PFSK-1 (cell line): ENCODE measurements around the gene BHMT.

Source experiments
- FOXP2 ChIP-seq: optimal IDR thresholded peaks from 2 replicates; pipeline ENCODE3; 2011; ENCODE audit warnings: borderline replicate concordance, control low read depth, inconsistent platforms; ENCODE audit not compliant: insufficient read depth; ENCODE audit errors: extremely low read length, extremely low read depth
- POLR2AphosphoS5 ChIP-seq: IDR thresholded peaks from 2 replicates; pipeline ENCODE4 v1.6.1; 2012; ENCODE audit warnings: low read depth, mild to moderate bottlenecking, control low read depth, low read length, moderate library complexity
- REST ChIP-seq, 2 experiments: IDR thresholded peaks; 2 replicates each; pipeline versions ENCODE4 v1.6.1 to v1.8.0; 2011 to 2012; ENCODE audit warnings: low read depth in 2 of 2, low read length in 2 of 2, control low read depth in 1 of 2, inconsistent platforms in 1 of 2, mild to moderate bottlenecking in 1 of 2, moderate library complexity in 1 of 2; ENCODE audit not compliant: insufficient read depth in 1 of 2
- SIN3A ChIP-seq: IDR thresholded peaks from 2 replicates; pipeline ENCODE4 v1.6.1; 2012; ENCODE audit warnings: mild to moderate bottlenecking, low read length, moderate library complexity, borderline replicate concordance; ENCODE audit not compliant: insufficient read depth
- TAF1 ChIP-seq: IDR thresholded peaks from 2 replicates; pipeline ENCODE4 v1.6.1; 2012; ENCODE audit warnings: low read length, control low read depth, borderline replicate concordance; ENCODE audit not compliant: insufficient read depth

BHMT gene

GRCh38 chr5:79168031-79168430 lies 56.4 kb downstream of the BHMT start:
- TF ChIP-seq TAF1 (no peak), SIN3A (no peak), REST (IDR thresholded peaks at IDR 0.05; ENCODE audit: insufficient read depth in 1 of 2, low read depth in 2 of 2, low read length in 2 of 2) (no peak), FOXP2 (no peak), POLR2AphosphoS5 (no peak)

- TF ChIP-seq TAF1 (no peak), SIN3A (no peak), REST (IDR thresholded peaks at IDR 0.05; ENCODE audit: insufficient read depth in 1 of 2, low read depth in 2 of 2, low read length in 2 of 2) (no peak), POLR2AphosphoS5 (no peak), FOXP2 (no peak)
Measured at GRCh38 chr5:79170661-79171060, 59.1 kb downstream of the BHMT start.

- TF ChIP-seq REST (IDR thresholded peaks at IDR 0.05; ENCODE audit: insufficient read depth in 1 of 2, low read depth in 2 of 2, low read length in 2 of 2) = no peak
Measured at GRCh38 chr5:79171635-79172245, 60.1 kb downstream of the BHMT start.

GRCh38 chr5:79172269-79172668 lies 60.7 kb downstream of the BHMT start:
- TF ChIP-seq SIN3A = no peak
- TF ChIP-seq REST (IDR thresholded peaks at IDR 0.05; ENCODE audit: insufficient read depth in 1 of 2, low read depth in 2 of 2, low read length in 2 of 2) = no peak
- TF ChIP-seq TAF1 = no peak
- no peak for TF ChIP-seq FOXP2
- no peak for TF ChIP-seq POLR2AphosphoS5

- TF ChIP-seq REST (IDR thresholded peaks at IDR 0.05; ENCODE audit: insufficient read depth in 1 of 2, low read depth in 2 of 2, low read length in 2 of 2) (no peak), SIN3A (no peak), TAF1 (no peak), POLR2AphosphoS5 (no peak), FOXP2 (no peak)
Measured at GRCh38 chr5:79173626-79174025, 62.0 kb downstream of the BHMT start.
